ENCODE measurements around the gene GAB2. TPM values are rescaled to one million over a fixed set of nuclear protein-coding genes. Genes with fewer than 3 reads are reported as not detected.

The GAB2 gene
- total and polyA plus RNA-seq, 10 of the 15 experiments (the other 5 are each of a cell fraction or from before 2014, with no cell fraction given), result 0.69 to 12.6 (median 3.8) TPM

DNA sequence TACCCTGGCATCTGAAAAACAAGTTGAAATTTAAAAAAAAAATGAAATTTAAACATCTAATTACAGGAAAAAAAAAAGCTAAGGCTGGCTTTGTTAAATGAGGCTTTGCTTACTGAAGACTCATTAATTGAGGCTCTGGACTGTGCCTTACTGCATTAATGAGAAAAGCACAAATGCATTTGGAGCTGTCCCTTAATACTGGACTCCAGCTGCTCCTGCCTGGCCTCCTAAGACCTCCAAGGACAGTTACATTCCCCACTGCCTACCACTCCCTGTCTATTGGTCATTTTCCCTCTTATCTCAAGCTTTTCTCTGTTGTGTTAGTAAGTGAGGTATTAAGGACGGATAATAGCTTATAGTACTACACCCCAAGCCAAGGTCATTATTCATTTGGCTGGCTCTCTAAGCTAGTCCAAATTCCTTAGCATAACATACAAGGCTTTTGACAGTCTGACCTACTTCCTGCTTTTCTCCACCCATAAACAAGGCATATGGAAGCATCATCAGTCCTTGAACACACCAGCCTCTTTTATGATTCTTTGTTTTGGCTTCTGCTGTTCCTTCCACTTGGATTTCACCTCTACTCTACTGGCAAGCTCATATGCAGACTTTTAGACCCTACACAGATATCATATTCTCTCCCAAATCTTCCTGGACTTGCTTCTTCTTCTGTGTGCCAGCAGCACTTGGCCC lies 166.4 kb downstream of the GAB2 start:
- RAD21 ChIA-PET (ENCODE audit: unreplicated experiment), result no interaction called here
- FAIRE-seq, result no peak

More for the DNA sequence above, 166.4 kb downstream of the GAB2 start:
- no peaks in the 10 kb centered on the region for H3K36me3 ChIP-seq (ENCODE audit: control insufficient read depth in 2 of 2, insufficient read depth in 2 of 2, low read length in 1 of 2)
- no peaks in the 10 kb centered on the region for H3K4me1 ChIP-seq (ENCODE audit: control insufficient read depth, insufficient read depth, low read length)
- in situ Hi-C loops (cut with MboI), result no loop called here
- intact Hi-C loops (cut with micrococcal nuclease; ENCODE audit: unreplicated experiment), result no loop called here
- no TSS peak for BruUV-seq (replicated peaks)
- no peaks in the 10 kb centered on the region for H4K20me1 ChIP-seq (ENCODE audit: control insufficient read depth, insufficient read depth)
- ATAC-seq (no peak), DNase-seq (ENCODE audit: low read depth, low spot score) (no peak)
- H3K4me3 ChIP-seq, result no peak overlapping the region
- H3K4me2 ChIP-seq (ENCODE audit: control insufficient read depth, insufficient read depth), result no peak overlapping the region
- H3K27ac ChIP-seq (ENCODE audit: control insufficient read depth, insufficient read depth), result no peak overlapping the region
- ChIA-PET SMC1A (ENCODE audit: uncharacterized antibody, unreplicated experiment) (interaction anchor here (0.7 to 1.2 kb wide), 3 partner anchors 23 to 168 kb away, joined by 3 read pairs; no protein-coding TSS in a partner anchor), POLR2A (interaction anchor here (0.6 kb wide), 1 partner anchor 104 kb away, joined by 3 read pairs; no protein-coding TSS in a partner anchor), CTCF (interaction anchor here (1.0 to 1.1 kb wide), 3 partner anchors 13 to 244 kb away, joined by 3 to 4 read pairs (median 4); no protein-coding TSS in a partner anchor)
- H3K9me3 ChIP-seq (replicated peaks; ENCODE audit: control insufficient read depth, insufficient read depth, low read length), result no peaks in the 10 kb centered on the region
- TF ChIP-seq JUND (IDR thresholded peaks at IDR 0.05; ENCODE audit: low read depth, low read length), result no peak
- no peak for TF ChIP-seq POU2F2 (IDR thresholded peaks at IDR 0.05; ENCODE audit: borderline replicate concordance, low read depth, low read length)
- no peak for TF ChIP-seq KDM1A (IDR thresholded peaks at IDR 0.05; ENCODE audit: borderline replicate concordance)
- TF ChIP-seq SUPT20H (IDR thresholded peaks at IDR 0.05; ENCODE audit: borderline replicate concordance, control insufficient read depth, low read depth, low read length), result no peak
- no peak for TF ChIP-seq CREM (IDR thresholded peaks at IDR 0.05; ENCODE audit: low read depth)
- TF ChIP-seq TBL1XR1 (IDR thresholded peaks at IDR 0.05; ENCODE audit: low read depth, low read length), result no peak
- no peak for TF ChIP-seq RUNX3 (IDR thresholded peaks at IDR 0.05; ENCODE audit: low read length)
- TF ChIP-seq, protein P1, sequence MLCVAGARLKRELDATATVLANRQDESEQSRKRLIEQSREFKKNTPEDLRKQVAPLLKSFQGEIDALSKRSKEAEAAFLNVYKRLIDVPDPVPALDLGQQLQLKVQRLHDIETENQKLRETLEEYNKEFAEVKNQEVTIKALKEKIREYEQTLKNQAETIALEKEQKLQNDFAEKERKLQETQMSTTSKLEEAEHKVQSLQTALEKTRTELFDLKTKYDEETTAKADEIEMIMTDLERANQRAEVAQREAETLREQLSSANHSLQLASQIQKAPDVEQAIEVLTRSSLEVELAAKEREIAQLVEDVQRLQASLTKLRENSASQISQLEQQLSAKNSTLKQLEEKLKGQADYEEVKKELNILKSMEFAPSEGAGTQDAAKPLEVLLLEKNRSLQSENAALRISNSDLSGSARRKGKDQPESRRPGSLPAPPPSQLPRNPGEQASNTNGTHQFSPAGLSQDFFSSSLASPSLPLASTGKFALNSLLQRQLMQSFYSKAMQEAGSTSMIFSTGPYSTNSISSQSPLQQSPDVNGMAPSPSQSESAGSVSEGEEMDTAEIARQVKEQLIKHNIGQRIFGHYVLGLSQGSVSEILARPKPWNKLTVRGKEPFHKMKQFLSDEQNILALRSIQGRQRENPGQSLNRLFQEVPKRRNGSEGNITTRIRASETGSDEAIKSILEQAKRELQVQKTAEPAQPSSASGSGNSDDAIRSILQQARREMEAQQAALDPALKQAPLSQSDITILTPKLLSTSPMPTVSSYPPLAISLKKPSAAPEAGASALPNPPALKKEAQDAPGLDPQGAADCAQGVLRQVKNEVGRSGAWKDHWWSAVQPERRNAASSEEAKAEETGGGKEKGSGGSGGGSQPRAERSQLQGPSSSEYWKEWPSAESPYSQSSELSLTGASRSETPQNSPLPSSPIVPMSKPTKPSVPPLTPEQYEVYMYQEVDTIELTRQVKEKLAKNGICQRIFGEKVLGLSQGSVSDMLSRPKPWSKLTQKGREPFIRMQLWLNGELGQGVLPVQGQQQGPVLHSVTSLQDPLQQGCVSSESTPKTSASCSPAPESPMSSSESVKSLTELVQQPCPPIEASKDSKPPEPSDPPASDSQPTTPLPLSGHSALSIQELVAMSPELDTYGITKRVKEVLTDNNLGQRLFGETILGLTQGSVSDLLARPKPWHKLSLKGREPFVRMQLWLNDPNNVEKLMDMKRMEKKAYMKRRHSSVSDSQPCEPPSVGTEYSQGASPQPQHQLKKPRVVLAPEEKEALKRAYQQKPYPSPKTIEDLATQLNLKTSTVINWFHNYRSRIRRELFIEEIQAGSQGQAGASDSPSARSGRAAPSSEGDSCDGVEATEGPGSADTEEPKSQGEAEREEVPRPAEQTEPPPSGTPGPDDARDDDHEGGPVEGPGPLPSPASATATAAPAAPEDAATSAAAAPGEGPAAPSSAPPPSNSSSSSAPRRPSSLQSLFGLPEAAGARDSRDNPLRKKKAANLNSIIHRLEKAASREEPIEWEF (IDR thresholded peaks at IDR 0.05; ENCODE audit: insufficient replicate concordance, low read depth, low read length), result no peak
- no peak for TF ChIP-seq MTA2 (IDR thresholded peaks at IDR 0.05; ENCODE audit: low read depth)
- no peak for TF ChIP-seq NR2F1 (conservative IDR thresholded peaks at IDR 0.05)
- no peak for TF ChIP-seq SIX5 (IDR thresholded peaks at IDR 0.05; ENCODE audit: low read depth, low read length, severe bottlenecking)
- TF ChIP-seq, protein P2, sequence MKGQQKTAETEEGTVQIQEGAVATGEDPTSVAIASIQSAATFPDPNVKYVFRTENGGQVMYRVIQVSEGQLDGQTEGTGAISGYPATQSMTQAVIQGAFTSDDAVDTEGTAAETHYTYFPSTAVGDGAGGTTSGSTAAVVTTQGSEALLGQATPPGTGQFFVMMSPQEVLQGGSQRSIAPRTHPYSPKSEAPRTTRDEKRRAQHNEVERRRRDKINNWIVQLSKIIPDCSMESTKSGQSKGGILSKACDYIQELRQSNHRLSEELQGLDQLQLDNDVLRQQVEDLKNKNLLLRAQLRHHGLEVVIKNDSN (IDR thresholded peaks at IDR 0.05; ENCODE audit: borderline replicate concordance, extremely low read length, insufficient read depth, low read depth, low read length), result no peak
- TF ChIP-seq ZBED1 (IDR thresholded peaks at IDR 0.05; ENCODE audit: borderline replicate concordance), result no peak
- TF ChIP-seq SP1 (IDR thresholded peaks at IDR 0.05; ENCODE audit: low read depth, low read length), result no peak
- no peaks in the 10 kb centered on the region for H3K79me2 ChIP-seq (ENCODE audit: control insufficient read depth, insufficient read depth, low read length)
- no peaks in the 10 kb centered on the region for H3K27me3 ChIP-seq (replicated peaks in 1 of 2; ENCODE audit: control insufficient read depth in 2 of 2, insufficient read depth in 2 of 2, low read length in 1 of 2)
- WGBS (ENCODE audit: insufficient coverage, insufficient replicate concordance, low lambda C conversion rate, missing lambda C conversion rate), result 38% methylated on average over 1 of the region's 1 CpG
- no peak overlapping the region for H2AFZ ChIP-seq (ENCODE audit: control insufficient read depth, low read depth, low read length)
- no peak overlapping the region for H3K9ac ChIP-seq (ENCODE audit: control insufficient read depth, insufficient read depth, low read length)
